AML-193 (cell line): ENCODE data around the gene TRIM38.
A peak's percentile ranks its signal among the peaks of the same experiment; 100 is the strongest.
"Not testable (repeated sequence)": the region's sequence is repeated elsewhere in the genome, so short reads cannot be mapped to it uniquely, and the experiment has no call there.

ENCODE experiments used
- DNase-seq, 2 experiments: peaks; one replicate each; lab custom pipeline; 2025; lab: John Stamatoyannopoulos, UW

TRIM38 gene

GRCh38 chr6:25942561-25943147 is 19.9 kb upstream of the TRIM38 start:
- peak; percentile 70 to 76 for DNase-seq

- DNase-seq: no peak
Measured at GRCh38 chr6:25943887-25944286, 18.7 kb upstream of the TRIM38 start.

GRCh38 chr6:25944688-25945574 is 17.7 kb upstream of the TRIM38 start:
- DNase-seq: no peak

GRCh38 chr6:25945738-25946137 is 16.9 kb upstream of the TRIM38 start:
- not testable (repeated sequence) for DNase-seq

- no peak for DNase-seq
Measured at GRCh38 chr6:25946631-25947030, 16.0 kb upstream of the TRIM38 start.

- not testable (repeated sequence) for DNase-seq
Measured at GRCh38 chr6:25947492-25947891, 15.1 kb upstream of the TRIM38 start.

- DNase-seq: no peak
Measured at GRCh38 chr6:25949695-25950094, 12.9 kb upstream of the TRIM38 start.

GRCh38 chr6:25950297-25950696 is 12.3 kb upstream of the TRIM38 start:
- no peak for DNase-seq

- DNase-seq: no peak
Measured at GRCh38 chr6:25951296-25952032, 11.1 kb upstream of the TRIM38 start.

- DNase-seq: no peak
Measured at GRCh38 chr6:25952535-25952934, 10.1 kb upstream of the TRIM38 start.

- no peak for DNase-seq
Measured at GRCh38 chr6:25953733-25954132, 8.9 kb upstream of the TRIM38 start.

GRCh38 chr6:25954756-25955155 is 7.8 kb upstream of the TRIM38 start:
- no peak for DNase-seq

- DNase-seq: no peak
Measured at GRCh38 chr6:25956226-25956625, 6.4 kb upstream of the TRIM38 start.

GRCh38 chr6:25958700-25959162 is 3.9 kb upstream of the TRIM38 start:
- DNase-seq: no peak

- DNase-seq: no peak
Measured at GRCh38 chr6:25959890-25960536, 2.6 kb upstream of the TRIM38 start.

GRCh38 chr6:25960734-25961133 is 1.9 kb upstream of the TRIM38 start:
- no peak for DNase-seq

- no peak for DNase-seq
Measured at GRCh38 chr6:25961619-25962148, 918 bp upstream of the TRIM38 start.

- DNase-seq: peak; percentile 37 to 48
Measured at GRCh38 chr6:25963426-25964123, 973 bp downstream of the TRIM38 start.

- DNase-seq: no peak
Measured at GRCh38 chr6:25965058-25965457, 2.5 kb downstream of the TRIM38 start.

- DNase-seq: no peak
Measured at GRCh38 chr6:25966711-25967110, 4.1 kb downstream of the TRIM38 start.

- DNase-seq: no peak
Measured at GRCh38 chr6:25968769-25969168, 6.2 kb downstream of the TRIM38 start.
